Hepatocyte (in vitro differentiated cells): ENCODE data around the gene PAF1.

ENCODE experiments used
- EZH2phosphoT487 ChIP-seq: fragments of 200-600 bp; sonication (generic); IDR thresholded peaks from one replicate; pipeline ENCODE4 v1.6.1; 2018; ENCODE audit warnings: antibody characterized with exemption, mild to moderate bottlenecking, low read depth, moderate library complexity; ENCODE audit not compliant: unreplicated experiment, severe bottlenecking
- TF ChIP-seq, protein P1 (sequence below): fragments of 200-600 bp; sonication (generic); IDR thresholded peaks from 2 replicates; pipeline ENCODE4 v1.5.1; 2016; ENCODE audit warnings: antibody characterized with exemption, mild to moderate bottlenecking; ENCODE audit not compliant: poor library complexity

DNA sequence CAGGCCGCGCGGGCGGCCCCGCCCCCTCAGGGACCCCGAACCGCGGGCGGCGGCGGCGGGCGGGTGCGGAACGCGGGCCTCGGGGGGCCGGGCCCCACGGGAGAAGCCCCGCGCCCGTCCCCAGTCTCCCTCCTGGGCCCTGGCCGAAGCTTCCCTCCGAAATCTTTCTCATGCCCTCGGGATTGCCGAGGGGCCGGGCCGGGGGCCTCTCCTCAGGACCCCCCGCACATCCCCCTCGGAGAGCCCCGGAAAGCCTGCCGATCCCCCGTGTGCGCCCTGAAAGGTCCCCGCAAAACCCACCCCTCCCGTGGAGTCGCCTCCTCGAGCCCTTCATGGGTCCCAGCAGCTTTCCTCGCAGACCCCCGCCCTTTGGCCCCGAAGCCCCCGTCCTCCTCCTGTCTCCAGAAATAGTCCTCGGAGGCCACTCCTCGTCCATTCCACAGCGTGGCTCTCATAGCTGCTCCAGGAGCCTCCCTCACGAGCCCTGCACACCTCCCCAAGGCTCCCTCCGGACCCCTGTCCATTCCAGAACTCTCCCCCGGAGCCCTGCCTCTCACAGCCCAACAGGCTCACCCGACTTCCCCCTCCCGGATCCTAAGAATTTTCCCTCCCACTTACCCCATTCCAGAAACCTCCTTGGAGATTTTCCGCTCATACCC, 48.1 kb downstream of the PAF1 start:
- TF ChIP-seq, protein P1, sequence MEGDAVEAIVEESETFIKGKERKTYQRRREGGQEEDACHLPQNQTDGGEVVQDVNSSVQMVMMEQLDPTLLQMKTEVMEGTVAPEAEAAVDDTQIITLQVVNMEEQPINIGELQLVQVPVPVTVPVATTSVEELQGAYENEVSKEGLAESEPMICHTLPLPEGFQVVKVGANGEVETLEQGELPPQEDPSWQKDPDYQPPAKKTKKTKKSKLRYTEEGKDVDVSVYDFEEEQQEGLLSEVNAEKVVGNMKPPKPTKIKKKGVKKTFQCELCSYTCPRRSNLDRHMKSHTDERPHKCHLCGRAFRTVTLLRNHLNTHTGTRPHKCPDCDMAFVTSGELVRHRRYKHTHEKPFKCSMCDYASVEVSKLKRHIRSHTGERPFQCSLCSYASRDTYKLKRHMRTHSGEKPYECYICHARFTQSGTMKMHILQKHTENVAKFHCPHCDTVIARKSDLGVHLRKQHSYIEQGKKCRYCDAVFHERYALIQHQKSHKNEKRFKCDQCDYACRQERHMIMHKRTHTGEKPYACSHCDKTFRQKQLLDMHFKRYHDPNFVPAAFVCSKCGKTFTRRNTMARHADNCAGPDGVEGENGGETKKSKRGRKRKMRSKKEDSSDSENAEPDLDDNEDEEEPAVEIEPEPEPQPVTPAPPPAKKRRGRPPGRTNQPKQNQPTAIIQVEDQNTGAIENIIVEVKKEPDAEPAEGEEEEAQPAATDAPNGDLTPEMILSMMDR = no peak
- TF ChIP-seq EZH2phosphoT487 = no peak
